ENCODE measurements around the gene PRMT7. TPM values are rescaled to one million over a fixed set of nuclear protein-coding genes. Genes with fewer than 3 reads are reported as not detected.

PRMT7 gene
- total and polyA plus RNA-seq, 2 donors from 2014 or later, result 20.4 to 33.7 TPM

GRCh38 chr16:68357923-68358322 lies 47.1 kb downstream of the PRMT7 start:
- intact Hi-C loops (cut with DNase I), result no loop called here
- FAIRE-seq, result no peak

GRCh38 chr16:68358951-68359350 lies 48.1 kb downstream of the PRMT7 start:
- FAIRE-seq (no peak), DNase-seq (no peak)
- no peak overlapping the region for H3K9ac ChIP-seq (ENCODE audit: low read length in 3 of 3)
- no peak overlapping the region for H3K4me3 ChIP-seq (ENCODE audit: low read length in 3 of 3)
- H3K27me3 ChIP-seq (ENCODE audit: control insufficient read depth, insufficient read depth, low read length), result no peaks in the 10 kb centered on the region
- TF ChIP-seq, protein P1, sequence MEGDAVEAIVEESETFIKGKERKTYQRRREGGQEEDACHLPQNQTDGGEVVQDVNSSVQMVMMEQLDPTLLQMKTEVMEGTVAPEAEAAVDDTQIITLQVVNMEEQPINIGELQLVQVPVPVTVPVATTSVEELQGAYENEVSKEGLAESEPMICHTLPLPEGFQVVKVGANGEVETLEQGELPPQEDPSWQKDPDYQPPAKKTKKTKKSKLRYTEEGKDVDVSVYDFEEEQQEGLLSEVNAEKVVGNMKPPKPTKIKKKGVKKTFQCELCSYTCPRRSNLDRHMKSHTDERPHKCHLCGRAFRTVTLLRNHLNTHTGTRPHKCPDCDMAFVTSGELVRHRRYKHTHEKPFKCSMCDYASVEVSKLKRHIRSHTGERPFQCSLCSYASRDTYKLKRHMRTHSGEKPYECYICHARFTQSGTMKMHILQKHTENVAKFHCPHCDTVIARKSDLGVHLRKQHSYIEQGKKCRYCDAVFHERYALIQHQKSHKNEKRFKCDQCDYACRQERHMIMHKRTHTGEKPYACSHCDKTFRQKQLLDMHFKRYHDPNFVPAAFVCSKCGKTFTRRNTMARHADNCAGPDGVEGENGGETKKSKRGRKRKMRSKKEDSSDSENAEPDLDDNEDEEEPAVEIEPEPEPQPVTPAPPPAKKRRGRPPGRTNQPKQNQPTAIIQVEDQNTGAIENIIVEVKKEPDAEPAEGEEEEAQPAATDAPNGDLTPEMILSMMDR (IDR thresholded peaks at IDR 0.05; ENCODE audit: borderline replicate concordance, extremely low read depth, insufficient read depth), result no peak
- intact Hi-C loops (cut with DNase I), result no loop called here
- H3K27ac ChIP-seq (ENCODE audit: low read depth in 2 of 2, low read length in 2 of 2), result no peak overlapping the region
- no peaks in the 10 kb centered on the region for H3K9me3 ChIP-seq (ENCODE audit: control insufficient read depth in 2 of 3, insufficient read depth in 1 of 3, low read length in 3 of 3)
- H3K36me3 ChIP-seq (ENCODE audit: control insufficient read depth in 2 of 3, insufficient read depth in 3 of 3, low read length in 3 of 3), result peaks cover 0 to 17% (median 12%) of the 10 kb centered on the region in 3 donors
- peaks cover 0 to 3% (median under 1%) of the 10 kb centered on the region in 3 donors for H3K4me1 ChIP-seq (ENCODE audit: control insufficient read depth in 2 of 3, insufficient read depth in 2 of 3, low read depth in 1 of 3, low read length in 3 of 3)

More at GRCh38 chr16:68357923-68358322, 47.1 kb downstream of the PRMT7 start:
- TF ChIP-seq, protein P1 (IDR thresholded peaks at IDR 0.05; ENCODE audit: borderline replicate concordance, extremely low read depth, insufficient read depth), result no peak
- no peak for DNase-seq
- Histone ChIP-seq H3K27ac (ENCODE audit: low read depth in 2 of 2, low read length in 2 of 2) (no peak overlapping the region), H3K4me1 (ENCODE audit: control insufficient read depth in 2 of 3, insufficient read depth in 2 of 3, low read depth in 1 of 3, low read length in 3 of 3) (peaks cover 0 to 3% (median 0%) of the 10 kb centered on the region in 3 donors), H3K36me3 (ENCODE audit: control insufficient read depth in 2 of 3, insufficient read depth in 3 of 3, low read length in 3 of 3) (peaks cover 0 to 21% (median 17%) of the 10 kb centered on the region in 3 donors), H3K9ac (ENCODE audit: low read length in 3 of 3) (no peak overlapping the region), H3K4me3 (ENCODE audit: low read length in 3 of 3) (no peak overlapping the region), H3K9me3 (ENCODE audit: control insufficient read depth in 2 of 3, insufficient read depth in 1 of 3, low read length in 3 of 3) (no peaks in the 10 kb centered on the region), H3K27me3 (ENCODE audit: control insufficient read depth, insufficient read depth, low read length) (no peaks in the 10 kb centered on the region)

- no peak for FAIRE-seq
- intact Hi-C loops (cut with DNase I), result no loop called here
- H3K36me3 ChIP-seq (ENCODE audit: control insufficient read depth in 2 of 3, insufficient read depth in 3 of 3, low read length in 3 of 3), result peaks cover 0 to 10% (median 9%) of the 10 kb centered on the region in 3 donors
- no peaks in the 10 kb centered on the region for H3K9me3 ChIP-seq (ENCODE audit: control insufficient read depth in 2 of 3, insufficient read depth in 1 of 3, low read length in 3 of 3)
- H3K4me1 ChIP-seq (ENCODE audit: control insufficient read depth in 2 of 3, insufficient read depth in 2 of 3, low read depth in 1 of 3, low read length in 3 of 3), result peaks cover 0 to 7% (median 2%) of the 10 kb centered on the region in 3 donors
- no peak for DNase-seq
- TF ChIP-seq, protein P1 (IDR thresholded peaks at IDR 0.05; ENCODE audit: borderline replicate concordance, extremely low read depth, insufficient read depth), result no peak
- H3K27me3 ChIP-seq (ENCODE audit: control insufficient read depth, insufficient read depth, low read length), result no peaks in the 10 kb centered on the region
- H3K9ac ChIP-seq (ENCODE audit: low read length in 3 of 3), result no peak overlapping the region
- H3K27ac ChIP-seq (ENCODE audit: low read depth in 2 of 2, low read length in 2 of 2), result no peak overlapping the region
- no peak overlapping the region for H3K4me3 ChIP-seq (ENCODE audit: low read length in 3 of 3)
Measured at GRCh38 chr16:68359398-68360191, 48.8 kb downstream of the PRMT7 start.
